GM21619 (cell line): ENCODE results near the gene MORF4L2.
"Not testable (repeated sequence)": the region's sequence is repeated elsewhere in the genome, so short reads cannot be mapped to it uniquely, and the experiment has no call there.

Experiments
- ATAC-seq: cut with Tn5 transposase; IDR thresholded peaks from one replicate; pipeline ENCODE4 v1.9.1; 2021; ENCODE audit not compliant: unreplicated experiment

MORF4L2 gene

GRCh38 chrX:103681443-103681842 lies 5.1 kb downstream of the MORF4L2 start:
- no peak for ATAC-seq

GRCh38 chrX:103678199-103678993 lies 8.1 kb downstream of the MORF4L2 start:
- no peak for ATAC-seq

DNA sequence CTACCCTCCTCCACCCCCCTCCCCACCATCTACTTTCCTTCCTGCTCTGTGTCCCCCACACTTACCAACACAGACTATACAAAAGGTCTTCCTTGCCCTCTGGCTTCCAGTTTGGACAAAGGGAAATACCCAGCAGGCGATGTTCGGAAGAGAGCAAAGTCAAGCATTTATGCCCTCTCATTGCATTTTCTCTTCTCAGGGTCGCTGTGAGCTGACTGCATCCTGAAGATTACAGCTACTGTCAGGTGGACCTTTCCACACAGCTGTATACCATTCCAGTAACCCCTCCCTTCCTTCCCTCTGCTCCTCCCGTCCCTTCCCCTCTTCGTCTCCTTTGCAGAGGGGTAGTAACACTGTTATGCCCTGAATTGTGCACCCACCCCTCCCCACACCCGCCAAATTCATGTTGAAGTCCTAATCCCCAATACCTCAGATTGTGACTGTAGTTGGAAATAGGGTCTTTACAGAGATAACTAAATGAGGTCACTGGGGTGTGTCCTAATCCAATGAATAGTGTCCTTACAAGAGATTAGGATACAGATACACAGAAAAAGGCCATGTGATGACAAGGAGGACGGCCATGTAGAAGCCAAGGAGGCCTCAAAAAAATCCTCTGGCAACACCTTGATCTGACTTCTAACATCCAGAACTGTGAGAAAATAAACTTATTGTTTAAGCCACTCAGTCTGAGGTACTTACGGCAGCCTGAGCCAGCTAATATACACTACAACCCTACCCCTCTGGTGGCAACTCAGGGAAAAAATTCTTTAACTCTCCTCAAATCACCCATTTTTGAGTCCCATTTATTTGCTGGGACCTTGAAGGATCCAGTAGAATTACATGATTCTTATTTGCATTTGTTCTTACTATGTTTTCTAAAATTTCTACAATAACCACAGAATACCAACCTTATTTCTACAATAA lies 11.7 kb downstream of the MORF4L2 start:
- no peak for ATAC-seq

DNA sequence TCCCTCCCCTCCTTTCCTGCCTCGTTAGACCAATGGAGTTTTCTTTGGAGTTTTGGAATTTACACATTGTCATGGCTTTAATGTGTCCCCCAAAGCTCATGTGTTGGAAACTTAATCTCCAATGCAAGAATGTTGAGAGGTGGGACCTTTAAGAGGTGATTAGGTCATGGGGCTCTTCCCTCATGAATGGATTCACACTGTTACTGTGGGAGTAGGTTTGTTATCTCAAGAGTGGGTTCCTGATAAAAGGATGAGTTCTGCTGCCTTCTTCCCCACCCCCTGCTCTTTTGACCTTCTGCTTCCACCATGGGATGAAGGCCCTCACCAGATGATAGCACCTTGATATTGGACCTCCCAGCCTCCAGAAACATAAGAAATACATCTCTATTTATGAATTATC lies 16.8 kb downstream of the MORF4L2 start:
- no peak for ATAC-seq

- ATAC-seq = no peak
These were observed 20.0 kb downstream of the MORF4L2 start for GRCh38 chrX:103666202-103667107.

DNA sequence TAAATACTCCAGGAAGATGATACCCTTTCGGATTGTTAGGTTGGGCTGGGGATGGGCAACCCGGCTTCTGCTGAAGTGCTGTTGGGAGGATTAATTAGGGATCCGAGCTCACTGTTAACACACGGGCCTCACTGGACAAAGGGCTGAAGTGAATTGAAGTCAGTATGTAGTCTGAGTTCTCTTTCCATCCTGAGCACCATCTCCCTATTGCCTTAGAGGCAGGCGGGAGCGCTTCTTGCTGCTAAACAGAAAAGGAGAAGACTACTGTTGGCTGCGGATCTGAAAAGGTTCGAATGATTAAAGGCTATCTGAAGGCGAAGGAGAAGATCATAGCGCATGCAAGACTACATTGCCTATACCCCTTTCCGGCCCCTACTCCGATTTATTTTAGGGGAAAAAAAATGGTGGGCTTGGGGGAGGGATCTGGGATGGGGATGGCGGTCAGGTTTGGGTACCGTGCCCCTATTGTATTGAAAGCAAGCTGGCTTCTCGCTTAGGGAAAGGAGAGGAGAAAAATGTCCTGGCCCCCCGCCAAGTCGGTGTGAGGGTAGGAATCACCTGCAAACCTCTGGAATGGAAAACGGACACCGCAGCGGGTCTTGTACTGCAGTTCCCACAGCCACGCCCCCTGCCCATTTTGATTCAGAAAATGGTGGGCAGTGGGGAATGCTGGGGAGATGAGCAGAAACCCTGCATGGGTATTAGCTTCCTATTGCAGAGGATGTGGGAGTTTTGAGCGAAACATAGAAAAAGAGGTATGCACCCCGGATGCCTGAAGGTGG lies 22.3 kb downstream of the MORF4L2 start:
- no peak for ATAC-seq

DNA sequence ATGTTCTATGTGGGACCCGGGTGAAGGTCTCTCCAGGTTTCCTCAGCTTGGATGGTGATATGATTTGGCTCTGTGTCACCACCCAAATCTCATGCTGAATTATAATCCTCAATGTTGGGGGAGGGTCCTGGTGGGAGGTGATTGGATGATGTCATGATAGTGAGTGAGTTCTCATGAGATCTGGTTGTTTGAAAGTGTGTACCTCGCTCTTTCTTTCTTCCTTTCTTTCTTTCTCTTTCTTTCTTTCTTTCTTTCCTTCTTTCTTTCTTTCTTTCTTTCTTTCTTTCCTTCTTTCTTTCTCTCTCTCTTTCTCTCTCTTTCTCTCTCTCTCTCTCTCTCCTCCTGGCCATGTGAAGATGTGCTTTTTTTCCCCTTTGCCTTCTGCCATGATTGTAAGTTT lies 27.0 kb downstream of the MORF4L2 start:
- ATAC-seq = not testable (repeated sequence)

- ATAC-seq = no peak
These were observed 27.6 kb downstream of the MORF4L2 start for GRCh38 chrX:103658681-103659433.

DNA sequence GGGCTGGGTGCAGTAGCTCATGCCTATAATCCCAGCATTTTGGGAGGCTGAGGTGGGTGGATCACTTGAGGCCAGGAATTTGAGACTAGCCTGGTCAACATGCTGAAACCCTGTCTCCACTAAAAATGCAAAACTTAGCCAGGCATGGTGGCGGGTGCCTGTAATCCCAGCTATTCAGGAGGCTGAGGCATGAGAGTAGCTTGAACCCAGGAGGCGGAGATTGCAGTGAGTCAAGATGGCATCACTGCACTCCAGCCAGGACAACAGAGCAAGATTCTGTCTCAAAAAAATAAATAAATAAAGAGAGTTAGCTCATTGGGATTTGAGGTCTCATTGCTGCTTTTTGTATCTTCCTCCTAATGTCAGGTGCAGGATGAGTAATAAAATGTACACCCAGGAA lies 29.4 kb downstream of the MORF4L2 start:
- ATAC-seq = not testable (repeated sequence)

DNA sequence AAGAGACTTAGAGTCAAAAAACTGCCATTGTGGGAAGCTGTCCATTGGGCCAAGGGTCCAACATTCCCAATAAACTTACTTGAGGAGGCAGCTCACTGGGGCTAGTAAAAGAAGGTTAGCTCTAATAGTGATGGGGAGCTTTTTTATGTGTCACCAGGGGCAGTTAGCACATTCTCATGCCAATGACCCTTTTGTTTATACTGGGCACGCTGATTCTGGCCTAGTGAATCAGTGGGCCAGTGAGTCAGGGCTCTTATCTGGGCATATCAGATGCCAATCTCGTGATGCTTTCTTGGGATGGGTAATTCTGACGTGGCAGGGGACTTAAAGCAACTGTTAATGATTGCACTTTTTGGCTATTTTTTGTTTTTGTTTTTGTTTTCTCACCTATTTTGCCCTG lies 29.9 kb downstream of the MORF4L2 start:
- no peak for ATAC-seq

DNA sequence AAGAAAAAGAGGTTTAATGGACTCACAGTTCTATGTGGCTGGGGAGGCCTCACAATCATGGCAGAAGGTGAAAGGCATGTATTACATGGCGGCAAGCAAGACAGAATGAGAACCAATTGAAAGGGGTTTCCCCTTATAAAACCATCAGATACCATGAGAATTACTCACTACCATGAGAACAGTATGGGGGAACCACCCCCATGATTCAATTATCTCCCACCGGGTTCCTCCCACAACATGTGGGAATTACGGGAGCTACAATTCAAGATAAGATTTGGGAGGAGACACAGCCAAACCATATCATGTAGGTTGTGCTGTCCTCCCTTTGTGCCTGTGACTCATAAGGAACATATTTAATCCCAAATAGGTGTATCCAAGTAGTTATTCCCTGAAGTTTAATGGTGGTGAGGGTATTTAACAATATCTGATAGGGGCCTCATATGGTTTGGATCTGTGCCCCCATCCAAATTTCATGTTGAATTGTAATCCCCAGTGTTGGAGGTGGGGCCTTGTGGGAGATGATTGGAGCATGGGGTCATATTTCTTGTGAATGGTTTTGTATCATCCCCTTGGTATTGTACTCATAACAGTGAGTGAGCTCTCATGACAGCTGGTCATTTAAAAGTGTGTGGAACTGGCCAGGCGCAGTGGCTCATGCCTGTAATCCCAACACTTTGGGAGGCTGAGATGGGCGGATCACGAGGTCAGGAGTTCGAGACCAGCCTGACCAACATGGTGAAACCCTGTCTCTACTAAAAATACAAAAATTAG lies 31.1 kb downstream of the MORF4L2 start:
- ATAC-seq = not testable (repeated sequence)

GRCh38 chrX:103651151-103651773 lies 35.2 kb downstream of the MORF4L2 start:
- ATAC-seq = no peak

- no peak for ATAC-seq
These were observed 38.9 kb downstream of the MORF4L2 start for GRCh38 chrX:103647630-103648029.

DNA sequence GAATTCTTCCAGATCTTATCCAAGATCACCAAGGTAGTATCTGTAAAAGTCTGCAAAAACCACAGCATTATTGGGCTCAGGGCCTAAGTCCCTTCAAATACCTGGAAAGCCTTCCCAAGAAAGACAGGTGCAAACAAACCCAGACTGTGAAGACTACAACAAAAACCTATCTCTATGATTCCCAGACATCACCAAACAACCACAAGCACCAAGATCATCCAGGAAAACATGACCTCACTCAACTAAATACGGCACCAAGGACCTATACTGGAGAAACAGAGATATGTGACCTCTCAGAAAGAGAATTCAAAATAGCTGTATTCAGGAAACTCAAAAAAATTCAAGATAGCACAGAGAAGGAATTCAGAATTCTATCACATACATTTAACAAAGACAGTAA lies 42.4 kb downstream of the MORF4L2 start:
- no peak for ATAC-seq

GRCh38 chrX:103640401-103641155 lies 45.9 kb downstream of the MORF4L2 start:
- ATAC-seq = no peak

DNA sequence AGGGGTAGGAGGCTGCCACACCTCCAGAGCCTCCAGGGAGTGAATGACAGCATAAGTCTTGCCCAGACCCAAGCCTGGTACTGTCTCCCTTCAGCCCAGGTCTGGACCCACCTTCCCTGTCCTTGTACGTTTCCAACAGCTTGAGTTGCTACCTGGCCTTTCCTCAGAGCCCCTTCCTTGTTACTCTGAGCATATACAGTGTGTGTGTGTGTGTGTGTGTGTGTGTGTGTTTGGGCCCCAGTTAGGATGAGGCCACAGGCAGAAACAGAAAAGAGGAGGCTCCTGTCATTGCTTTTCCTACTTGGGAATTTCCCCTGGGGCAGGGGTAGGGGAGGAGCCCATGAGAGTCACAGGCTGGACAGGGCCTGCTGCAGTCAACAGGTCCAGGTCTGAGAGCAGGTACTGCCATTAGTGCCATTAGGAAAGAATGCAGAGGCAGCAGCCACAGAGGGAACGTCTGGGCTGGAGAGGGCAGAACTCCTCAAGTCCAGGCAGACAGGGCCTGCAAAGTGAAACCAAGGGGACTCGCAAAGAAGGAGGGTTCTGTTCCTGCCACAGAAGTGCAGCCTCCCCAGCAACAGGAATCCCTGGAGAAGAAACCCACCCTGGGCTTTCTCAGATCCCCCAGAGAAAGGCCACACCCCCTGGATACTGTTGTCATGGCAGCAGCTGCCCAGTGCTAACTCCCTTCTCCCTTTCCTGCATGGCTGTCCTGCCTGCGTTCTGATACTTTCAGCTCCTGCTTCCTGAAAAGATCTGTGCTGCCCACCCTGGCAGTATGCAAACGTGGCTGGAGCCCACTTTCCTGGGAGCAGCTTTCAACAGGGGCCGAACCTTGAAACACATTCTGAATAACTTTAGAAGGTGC lies 47.8 kb downstream of the MORF4L2 start:
- not testable (repeated sequence) for ATAC-seq
